ENCODE results near the gene EYS. TPM values are rescaled to one million over a fixed set of nuclear protein-coding genes. Genes with fewer than 3 reads are reported as not detected.

Gene EYS
- total RNA-seq, 6 experiments from 2014 or later, result 0.18 TPM; not detected in 5

- H3K27me3 Mint-ChIP-seq (ENCODE audit: insufficient read depth), result no peaks in the 10 kb centered on the region
Observed at GRCh38 chr6:65436281-65436680, 270.7 kb downstream of the EYS start.

GRCh38 chr6:65416621-65417020 is 290.4 kb downstream of the EYS start:
- no peaks in the 10 kb centered on the region for H3K4me1 Mint-ChIP-seq (ENCODE audit: low read depth)
- DNase-seq, result no peak
- H3K36me3 Mint-ChIP-seq (ENCODE audit: low read depth), result peaks cover 5% of the 10 kb centered on the region; the same call in 1 of the 2 replicates
- no peaks in the 10 kb centered on the region for H3K27me3 Mint-ChIP-seq (ENCODE audit: insufficient read depth)
- no peak overlapping the region for H3K4me3 Mint-ChIP-seq
- peaks cover 35% of the 10 kb centered on the region for H3K9me3 Mint-ChIP-seq
- no peak for TF ChIP-seq CTCF (IDR thresholded peaks at IDR 0.05)
- H3K27ac Mint-ChIP-seq, result no peak overlapping the region

More at GRCh38 chr6:65436281-65436680, 270.7 kb downstream of the EYS start:
- no peak for DNase-seq
- no peak for TF ChIP-seq CTCF (IDR thresholded peaks at IDR 0.05)
- peaks cover 22% of the 10 kb centered on the region for H3K9me3 Mint-ChIP-seq
- H3K36me3 Mint-ChIP-seq (ENCODE audit: low read depth), result peaks cover 5% of the 10 kb centered on the region; the same call in 1 of the 2 replicates
- H3K27ac Mint-ChIP-seq, result no peak overlapping the region
- H3K4me1 Mint-ChIP-seq (ENCODE audit: low read depth), result no peaks in the 10 kb centered on the region
- no peak overlapping the region for H3K4me3 Mint-ChIP-seq

GRCh38 chr6:65410309-65410708 is 296.7 kb downstream of the EYS start:
- Mint-ChIP-seq H3K9me3 (peaks cover 25% of the 10 kb centered on the region), H3K27ac (no peak overlapping the region), H3K4me3 (no peak overlapping the region), H3K36me3 (ENCODE audit: low read depth) (peaks cover 5% of the 10 kb centered on the region; the same call in 1 of the 2 replicates), H3K4me1 (ENCODE audit: low read depth) (no peaks in the 10 kb centered on the region), H3K27me3 (ENCODE audit: insufficient read depth) (no peaks in the 10 kb centered on the region)
- no peak for TF ChIP-seq CTCF (IDR thresholded peaks at IDR 0.05)
- no peak for DNase-seq

- H3K4me3 Mint-ChIP-seq, result no peak overlapping the region
- TF ChIP-seq CTCF (IDR thresholded peaks at IDR 0.05), result no peak
- H3K27ac Mint-ChIP-seq, result no peak overlapping the region
- H3K27me3 Mint-ChIP-seq (ENCODE audit: insufficient read depth), result no peaks in the 10 kb centered on the region
- DNase-seq, result no peak
- no peaks in the 10 kb centered on the region for H3K36me3 Mint-ChIP-seq (ENCODE audit: low read depth)
- peaks cover 19% of the 10 kb centered on the region for H3K9me3 Mint-ChIP-seq
- H3K4me1 Mint-ChIP-seq (ENCODE audit: low read depth), result no peaks in the 10 kb centered on the region
Observed at GRCh38 chr6:65402564-65402963, 304.5 kb downstream of the EYS start.

GRCh38 chr6:65399355-65400084 is 307.5 kb downstream of the EYS start:
- H3K4me3 Mint-ChIP-seq, result no peak overlapping the region
- H3K36me3 Mint-ChIP-seq (ENCODE audit: low read depth), result no peaks in the 10 kb centered on the region
- no peak overlapping the region for H3K27ac Mint-ChIP-seq
- H3K9me3 Mint-ChIP-seq, result peaks cover 25% of the 10 kb centered on the region
- no peaks in the 10 kb centered on the region for H3K27me3 Mint-ChIP-seq (ENCODE audit: insufficient read depth)
- TF ChIP-seq CTCF (IDR thresholded peaks at IDR 0.05), result no peak
- no peaks in the 10 kb centered on the region for H3K4me1 Mint-ChIP-seq (ENCODE audit: low read depth)
- no peak for DNase-seq

Measured in HFFc6 (cell line).